Memory B cell (primary cell): ENCODE measurements around the gene CDKL5.

Experiments
- ATAC-seq: fragments of 150-1000 bp; cut with Tn5 transposase; 2 replicates; pipeline ENCODE4 v1.10.0; 2021; ENCODE audit warnings: low read depth, mild to moderate bottlenecking, moderate library complexity
- DNase-seq, 2 donors: peaks; one replicate each; pipeline ENCODE4 v3.0.0; 2022; ENCODE audit warnings: low spot score in 2 of 2
- H3K27ac Mint-ChIP-seq: one replicate; pipeline ENCODE4 v1.8.0; 2022; ENCODE audit warnings: mild to moderate bottlenecking, moderate library complexity, mixed read lengths
- H3K27me3 Mint-ChIP-seq: one replicate; pipeline ENCODE4 v1.8.0; 2022; ENCODE audit warnings: mixed read lengths
- H3K36me3 Mint-ChIP-seq: one replicate; pipeline ENCODE4 v1.8.0; 2022; ENCODE audit warnings: mild to moderate bottlenecking, mixed read lengths
- H3K4me1 Mint-ChIP-seq: one replicate; pipeline ENCODE4 v1.8.0; 2022; ENCODE audit warnings: mixed read lengths
- H3K4me3 Mint-ChIP-seq: one replicate; pipeline ENCODE4 v1.8.0; 2022; ENCODE audit warnings: mild to moderate bottlenecking, moderate library complexity, mixed read lengths
- H3K9me3 Mint-ChIP-seq: one replicate; pipeline ENCODE4 v1.8.0; 2022; ENCODE audit warnings: mixed read lengths

Gene CDKL5

GRCh38 chrX:18687856-18688495 lies 262.6 kb downstream of the CDKL5 start:
- no peak overlapping the region for H3K27ac Mint-ChIP-seq
- H3K4me1 Mint-ChIP-seq, result peaks cover 4% of the 10 kb centered on the region
- no peak for DNase-seq
- H3K36me3 Mint-ChIP-seq, result no peaks in the 10 kb centered on the region
- H3K4me3 Mint-ChIP-seq, result no peak overlapping the region
- no peaks in the 10 kb centered on the region for H3K9me3 Mint-ChIP-seq
- no peak for ATAC-seq
- H3K27me3 Mint-ChIP-seq, result no peaks in the 10 kb centered on the region

GRCh38 chrX:18691431-18691830 lies 266.0 kb downstream of the CDKL5 start:
- Mint-ChIP-seq H3K27ac (no peak overlapping the region), H3K4me1 (peaks cover 4% of the 10 kb centered on the region), H3K36me3 (no peaks in the 10 kb centered on the region), H3K27me3 (no peaks in the 10 kb centered on the region), H3K9me3 (no peaks in the 10 kb centered on the region), H3K4me3 (no peak overlapping the region)
- no peak for DNase-seq
- ATAC-seq, result no peak

GRCh38 chrX:18692541-18692940 lies 267.1 kb downstream of the CDKL5 start:
- Mint-ChIP-seq H3K9me3 (no peaks in the 10 kb centered on the region), H3K36me3 (no peaks in the 10 kb centered on the region), H3K27ac (no peak overlapping the region), H3K27me3 (no peaks in the 10 kb centered on the region), H3K4me1 (peaks cover 4% of the 10 kb centered on the region), H3K4me3 (no peak overlapping the region)
- no peak for ATAC-seq
- DNase-seq, result no peak

GRCh38 chrX:18696653-18697052 lies 271.2 kb downstream of the CDKL5 start:
- Mint-ChIP-seq H3K4me1 (peaks cover 4% of the 10 kb centered on the region), H3K27ac (no peak overlapping the region), H3K27me3 (no peaks in the 10 kb centered on the region), H3K36me3 (no peaks in the 10 kb centered on the region), H3K9me3 (no peaks in the 10 kb centered on the region), H3K4me3 (no peak overlapping the region)
- DNase-seq, result no peak
- ATAC-seq, result no peak

- H3K27ac Mint-ChIP-seq, result no peak overlapping the region
- no peaks in the 10 kb centered on the region for H3K36me3 Mint-ChIP-seq
- ATAC-seq, result no peak
- H3K9me3 Mint-ChIP-seq, result no peaks in the 10 kb centered on the region
- H3K4me1 Mint-ChIP-seq, result no peaks in the 10 kb centered on the region
- H3K4me3 Mint-ChIP-seq, result no peak overlapping the region
- DNase-seq, result no peak
- peaks cover 2% of the 10 kb centered on the region for H3K27me3 Mint-ChIP-seq
Measured at GRCh38 chrX:18698737-18699650, 273.6 kb downstream of the CDKL5 start.

GRCh38 chrX:18701621-18702361 lies 276.4 kb downstream of the CDKL5 start:
- Mint-ChIP-seq H3K27me3 (peaks cover 2% of the 10 kb centered on the region), H3K9me3 (no peaks in the 10 kb centered on the region), H3K4me3 (no peak overlapping the region), H3K4me1 (no peaks in the 10 kb centered on the region), H3K36me3 (no peaks in the 10 kb centered on the region), H3K27ac (no peak overlapping the region)
- DNase-seq, result no peak
- ATAC-seq, result no peak

- DNase-seq, result no peak
- H3K27me3 Mint-ChIP-seq, result peaks cover 2% of the 10 kb centered on the region
- ATAC-seq, result no peak
- H3K4me1 Mint-ChIP-seq, result no peaks in the 10 kb centered on the region
- no peaks in the 10 kb centered on the region for H3K36me3 Mint-ChIP-seq
- H3K9me3 Mint-ChIP-seq, result no peaks in the 10 kb centered on the region
- no peak overlapping the region for H3K27ac Mint-ChIP-seq
- no peak overlapping the region for H3K4me3 Mint-ChIP-seq
Measured at GRCh38 chrX:18702362-18703195, 277.2 kb downstream of the CDKL5 start.
